KOPT-K1 (cell line): ENCODE measurements around the gene GRM2.
A peak's percentile ranks its signal among the peaks of the same experiment; 100 is the strongest.

Source experiments
- H3K27ac ChIP-seq: fragments of 200-600 bp; sonication (generic); 2 replicates; pipeline ENCODE4 v1.5.1; 2016; ENCODE audit warnings: antibody characterized with exemption, mild to moderate bottlenecking, low read depth, low read length; ENCODE audit not compliant: poor library complexity, severe bottlenecking
- H3K36me3 ChIP-seq: fragments of 200-600 bp; sonication (generic); 2 replicates; pipeline ENCODE4 v1.5.1; 2017; ENCODE audit warnings: antibody characterized with exemption, mild to moderate bottlenecking, low read length, moderate library complexity; ENCODE audit not compliant: insufficient read depth
- H3K9me3 ChIP-seq: fragments of 200-600 bp; sonication (generic); 2 replicates; pipeline ENCODE4 v1.5.1; 2017; ENCODE audit warnings: antibody characterized with exemption, low read length, mild to moderate bottlenecking; ENCODE audit not compliant: insufficient read depth, poor library complexity, severe bottlenecking

GRM2 gene

DNA sequence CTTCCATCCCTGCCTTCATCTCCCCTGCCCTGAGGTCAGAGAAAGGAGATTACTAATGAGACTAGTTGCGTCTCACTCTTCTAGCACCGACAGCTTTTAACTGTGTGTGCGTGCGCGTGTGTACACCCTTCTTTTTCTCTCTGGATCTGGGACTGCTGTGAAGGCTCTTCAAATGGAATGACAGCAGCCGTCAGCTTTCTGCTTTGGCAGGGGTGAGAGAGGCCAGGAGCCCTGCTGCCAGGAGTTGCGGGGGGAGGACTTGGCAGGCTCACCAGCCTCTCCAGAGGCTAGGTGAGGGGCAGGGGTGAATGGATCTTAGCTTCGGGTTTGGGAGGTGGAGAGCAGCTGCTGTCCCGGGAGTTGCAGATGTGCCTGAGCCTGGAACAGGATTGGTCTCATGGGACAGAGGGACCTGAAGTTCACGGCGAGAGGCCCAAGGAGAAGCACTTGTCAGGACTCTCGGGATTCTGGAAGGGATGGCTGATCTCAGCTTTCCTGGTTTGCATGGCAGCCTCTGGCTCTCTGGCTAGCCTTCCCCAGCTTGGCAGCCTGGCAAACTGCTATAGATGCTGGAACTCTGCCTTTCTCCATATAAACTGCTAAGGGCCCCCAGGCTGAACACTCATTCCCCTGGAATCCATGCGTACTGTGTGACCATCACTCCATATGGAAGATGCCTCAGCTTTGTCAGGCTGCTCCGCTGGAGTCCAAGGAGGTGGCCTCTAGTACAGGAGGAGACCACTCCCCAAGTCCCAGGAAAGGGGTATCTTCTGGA, 19.2 kb upstream of the GRM2 start:
- Histone ChIP-seq H3K36me3 (peaks cover 90% of the 10 kb centered on the region), H3K9me3 (no peaks in the 10 kb centered on the region), H3K27ac (peak overlapping the region; percentile 65)

DNA sequence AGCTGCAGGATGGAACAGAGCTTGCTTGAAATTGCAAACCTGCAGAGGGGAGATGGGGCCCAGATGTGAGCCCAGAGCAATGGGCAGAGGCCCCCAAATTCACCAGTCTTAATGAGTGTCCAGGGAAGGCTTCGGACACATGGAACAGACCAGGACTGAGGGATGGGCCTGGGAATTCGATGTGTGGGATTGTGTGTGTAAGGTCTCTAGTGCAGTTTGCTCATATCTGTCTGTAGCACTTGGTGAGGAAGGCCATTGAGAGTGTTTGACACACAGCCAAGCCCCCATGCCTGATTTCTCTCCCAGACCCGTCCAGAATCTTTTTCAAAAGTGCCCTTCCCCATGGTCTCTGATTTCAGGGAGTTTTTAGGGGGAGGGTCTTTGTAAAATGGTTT, 18.7 kb upstream of the GRM2 start:
- Histone ChIP-seq H3K27ac (no peak overlapping the region), H3K36me3 (peaks cover 90% of the 10 kb centered on the region), H3K9me3 (no peaks in the 10 kb centered on the region)

DNA sequence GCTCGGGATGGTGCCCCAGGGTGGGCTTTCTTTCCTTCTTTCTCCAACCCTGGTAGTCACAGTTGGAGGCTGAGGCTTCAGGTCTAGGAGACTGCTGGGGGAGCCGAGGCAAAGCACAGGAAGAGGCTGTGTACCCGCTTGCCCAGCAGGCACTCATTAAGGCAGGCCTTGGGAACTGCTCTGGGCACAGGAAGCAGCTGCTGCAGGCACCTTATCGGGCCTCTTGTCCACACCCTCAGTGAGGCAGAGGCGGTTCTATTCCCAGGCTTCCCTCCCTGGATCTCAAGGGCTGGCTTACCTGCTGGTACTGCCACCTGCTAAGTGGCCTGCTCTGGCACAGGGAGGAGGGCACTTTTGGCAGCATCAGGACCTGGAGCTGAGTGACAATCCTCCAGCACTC, 15.8 kb upstream of the GRM2 start:
- Histone ChIP-seq H3K36me3 (peaks cover 86% of the 10 kb centered on the region), H3K27ac (no peak overlapping the region), H3K9me3 (no peaks in the 10 kb centered on the region)

DNA sequence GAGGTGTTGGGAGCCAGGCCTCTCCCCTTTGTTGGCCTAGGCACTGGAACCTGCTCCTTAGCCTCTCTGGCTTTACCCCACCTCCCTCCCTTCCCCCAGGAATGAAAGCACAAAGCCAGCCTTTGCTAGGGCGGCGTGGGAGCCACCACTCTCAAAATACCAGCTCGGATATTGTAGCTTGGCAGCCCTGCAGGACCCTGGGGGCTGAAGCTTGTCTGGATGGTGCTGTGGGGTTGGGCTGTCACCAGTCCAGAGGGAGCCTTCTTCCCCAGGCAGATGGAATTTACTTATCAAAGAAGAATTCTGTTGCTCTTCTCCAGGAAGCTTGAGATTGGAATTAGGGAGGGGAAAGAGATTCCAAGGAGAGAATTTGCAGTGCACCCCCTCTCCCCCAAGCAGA, 14.9 kb upstream of the GRM2 start:
- Histone ChIP-seq H3K27ac (no peak overlapping the region), H3K36me3 (peaks cover 94% of the 10 kb centered on the region), H3K9me3 (no peaks in the 10 kb centered on the region)

DNA sequence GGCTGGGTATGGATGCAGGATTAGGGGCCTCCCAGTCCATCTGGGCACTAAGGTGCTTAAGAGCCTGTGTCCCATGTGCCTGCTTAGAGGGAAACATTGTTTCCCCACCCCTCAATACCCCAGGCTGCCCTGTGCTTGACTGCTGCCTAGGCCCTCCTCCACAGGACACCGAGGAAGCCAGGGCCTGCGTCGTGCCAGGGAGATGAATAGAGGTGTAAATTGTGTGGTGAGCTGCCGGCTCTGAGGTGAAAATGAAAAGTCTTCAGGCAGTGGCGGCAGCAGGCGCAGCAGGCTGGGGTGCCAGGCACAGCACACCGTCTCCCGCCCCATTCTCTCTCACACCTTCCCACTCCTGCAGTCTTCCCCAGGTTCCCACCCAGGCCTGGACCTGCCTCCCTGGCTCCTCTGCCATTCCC, 13.9 kb upstream of the GRM2 start:
- no peak overlapping the region for H3K27ac ChIP-seq
- H3K9me3 ChIP-seq: no peaks in the 10 kb centered on the region
- H3K36me3 ChIP-seq: peaks cover 94% of the 10 kb centered on the region

DNA sequence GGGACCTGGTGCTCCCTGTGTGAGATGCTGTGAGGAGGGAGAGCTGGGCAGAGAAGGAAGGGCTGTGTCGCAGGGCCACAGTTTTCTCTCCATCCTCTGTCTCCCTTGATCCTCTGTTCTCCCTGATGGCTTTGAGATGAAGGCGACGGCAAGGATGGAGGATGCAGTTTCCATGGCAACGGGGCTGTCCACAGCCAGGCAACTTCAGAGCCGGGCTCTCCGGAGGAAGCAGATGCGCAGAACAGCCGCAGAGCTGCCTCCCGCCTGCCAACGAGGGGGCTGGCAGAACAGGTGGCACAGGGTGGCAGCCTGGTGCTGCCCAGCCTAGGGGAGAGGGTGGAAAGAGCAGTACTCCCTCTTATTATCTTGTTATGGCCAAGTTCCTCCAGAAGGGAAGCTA, 9.9 kb upstream of the GRM2 start:
- Histone ChIP-seq H3K27ac (no peak overlapping the region), H3K9me3 (no peaks in the 10 kb centered on the region), H3K36me3 (peaks cover 93% of the 10 kb centered on the region)

DNA sequence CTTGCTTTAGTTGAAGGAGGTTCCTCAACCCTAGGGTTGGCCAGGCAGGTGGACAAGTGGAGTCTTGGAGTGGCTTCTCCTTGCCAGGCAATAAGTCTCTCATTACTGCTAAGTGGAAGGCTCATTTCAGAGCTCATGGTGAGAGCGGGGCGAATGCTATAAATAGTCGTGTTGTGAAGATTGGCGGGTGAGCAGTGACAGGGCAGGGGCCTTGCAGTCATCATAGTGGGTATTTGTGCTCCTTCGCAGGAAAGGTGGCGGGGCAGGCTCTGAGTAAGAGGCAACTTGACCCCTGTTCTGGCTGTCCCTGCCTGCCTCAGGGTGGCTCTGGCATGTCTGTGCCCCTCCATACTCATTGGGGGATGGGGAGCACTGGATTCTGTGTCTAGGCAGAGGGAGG, 8.7 kb upstream of the GRM2 start:
- H3K36me3 ChIP-seq: peaks cover 92% of the 10 kb centered on the region

DNA sequence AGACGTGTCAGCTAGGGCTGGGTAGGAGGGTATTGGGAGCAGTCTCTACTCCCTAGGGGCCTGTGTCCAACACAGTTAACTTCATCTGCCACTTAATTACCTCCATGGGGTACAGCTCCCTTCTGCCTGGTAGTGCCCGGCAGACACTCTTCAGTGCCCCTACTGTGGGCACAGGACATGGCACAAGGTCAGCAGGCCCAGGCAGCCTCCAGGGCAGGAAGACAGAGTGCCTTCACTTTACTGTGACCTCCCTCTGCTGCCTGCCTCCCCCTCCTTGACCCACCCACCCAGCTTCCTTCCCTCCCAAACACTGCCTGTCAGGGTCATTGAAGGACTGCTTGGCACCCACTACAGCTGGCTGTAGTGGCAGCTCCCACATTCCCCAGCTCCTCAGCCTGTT, 6.5 kb upstream of the GRM2 start:
- peaks cover 96% of the 10 kb centered on the region for H3K36me3 ChIP-seq
- no peaks in the 10 kb centered on the region for H3K9me3 ChIP-seq
- no peak overlapping the region for H3K27ac ChIP-seq

More for the DNA sequence above, 8.7 kb upstream of the GRM2 start:
- Histone ChIP-seq H3K9me3 (no peaks in the 10 kb centered on the region), H3K27ac (no peak overlapping the region)

DNA sequence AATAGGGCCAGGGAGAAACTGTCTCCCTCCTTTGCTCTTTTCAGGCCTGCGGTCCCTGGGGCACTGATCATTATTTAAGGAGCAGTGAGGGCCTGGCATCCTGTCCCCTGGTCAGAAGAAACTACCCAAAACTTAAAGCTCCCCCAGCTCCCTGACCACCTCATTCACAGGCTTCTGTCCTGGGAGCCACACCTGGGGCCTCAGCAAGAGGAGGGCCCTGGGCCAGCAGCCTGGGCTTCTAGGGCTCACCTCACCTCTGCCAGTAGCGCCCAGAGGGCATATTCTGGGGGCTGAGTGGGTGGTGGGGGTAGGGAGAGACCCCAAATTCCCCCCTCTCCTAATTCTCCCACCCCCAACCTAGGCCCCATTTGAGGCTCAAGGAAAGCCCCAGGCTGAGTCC, 4.7 kb upstream of the GRM2 start:
- peaks cover 87% of the 10 kb centered on the region for H3K36me3 ChIP-seq

DNA sequence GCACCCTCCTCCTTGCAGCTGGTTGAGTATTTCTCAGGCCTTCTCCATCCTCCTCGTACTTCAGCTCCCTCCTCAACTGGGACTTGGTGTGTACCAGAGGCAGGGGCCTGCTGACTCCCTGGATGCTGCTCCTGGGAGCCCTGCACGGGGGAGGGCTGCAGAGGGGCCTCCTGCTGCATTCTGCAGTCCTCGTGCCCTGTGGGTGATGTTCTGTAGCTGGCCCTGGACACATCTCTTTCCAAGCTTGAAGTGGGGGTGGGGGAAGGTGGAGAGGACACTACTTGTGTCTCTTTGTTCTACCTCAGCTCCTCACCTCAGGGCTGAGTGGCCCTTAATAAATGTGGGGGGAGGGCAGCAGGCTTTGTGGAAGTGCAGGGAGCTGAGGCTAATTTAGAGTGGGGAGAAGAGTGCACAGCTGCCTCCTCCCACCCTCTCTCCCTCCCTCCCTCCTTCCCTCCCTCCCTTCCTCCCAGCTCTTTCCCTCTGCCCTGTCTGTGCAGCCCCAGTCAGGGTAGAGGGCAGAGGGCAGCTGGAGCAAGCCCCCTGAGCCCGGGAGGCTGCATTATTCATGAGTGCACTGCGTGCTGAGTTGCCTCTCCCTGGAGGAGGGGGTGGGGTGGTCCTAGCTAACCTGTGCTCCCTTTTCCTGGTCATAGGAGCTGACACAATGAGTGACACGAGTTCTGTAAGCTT, 3.7 kb upstream of the GRM2 start:
- H3K36me3 ChIP-seq: peaks cover 77% of the 10 kb centered on the region
- H3K27ac ChIP-seq: no peak overlapping the region
- no peaks in the 10 kb centered on the region for H3K9me3 ChIP-seq

More for the DNA sequence above, 4.7 kb upstream of the GRM2 start:
- Histone ChIP-seq H3K27ac (no peak overlapping the region), H3K9me3 (no peaks in the 10 kb centered on the region)

DNA sequence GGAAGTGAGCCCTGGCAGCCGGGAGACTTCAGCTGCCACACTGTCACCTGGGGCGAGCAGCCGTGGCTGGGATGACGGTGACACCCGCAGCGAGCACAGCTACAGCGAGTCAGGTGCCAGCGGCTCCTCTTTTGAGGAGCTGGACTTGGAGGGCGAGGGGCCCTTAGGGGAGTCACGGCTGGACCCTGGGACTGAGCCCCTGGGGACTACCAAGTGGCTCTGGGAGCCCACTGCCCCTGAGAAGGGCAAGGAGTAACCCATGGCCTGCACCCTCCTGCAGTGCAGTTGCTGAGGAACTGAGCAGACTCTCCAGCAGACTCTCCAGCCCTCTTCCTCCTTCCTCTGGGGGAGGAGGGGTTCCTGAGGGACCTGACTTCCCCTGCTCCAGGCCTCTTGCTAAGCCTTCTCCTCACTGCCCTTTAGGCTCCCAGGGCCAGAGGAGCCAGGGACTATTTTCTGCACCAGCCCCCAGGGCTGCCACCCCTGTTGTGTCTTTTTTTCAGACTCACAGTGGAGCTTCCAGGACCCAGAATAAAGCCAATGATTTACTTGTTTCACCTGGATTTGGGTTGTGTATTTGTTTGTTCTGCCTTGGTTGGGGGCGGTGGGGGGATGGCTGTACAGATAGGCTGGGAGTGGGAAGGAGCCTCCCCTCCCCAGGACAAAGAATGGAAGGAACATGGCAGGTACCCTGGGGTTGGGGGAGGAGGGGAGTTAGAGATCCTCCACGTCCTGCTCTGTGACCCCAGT, 2.9 kb upstream of the GRM2 start:
- H3K9me3 ChIP-seq: no peaks in the 10 kb centered on the region
- peaks cover 69% of the 10 kb centered on the region for H3K36me3 ChIP-seq
- H3K27ac ChIP-seq: no peak overlapping the region

DNA sequence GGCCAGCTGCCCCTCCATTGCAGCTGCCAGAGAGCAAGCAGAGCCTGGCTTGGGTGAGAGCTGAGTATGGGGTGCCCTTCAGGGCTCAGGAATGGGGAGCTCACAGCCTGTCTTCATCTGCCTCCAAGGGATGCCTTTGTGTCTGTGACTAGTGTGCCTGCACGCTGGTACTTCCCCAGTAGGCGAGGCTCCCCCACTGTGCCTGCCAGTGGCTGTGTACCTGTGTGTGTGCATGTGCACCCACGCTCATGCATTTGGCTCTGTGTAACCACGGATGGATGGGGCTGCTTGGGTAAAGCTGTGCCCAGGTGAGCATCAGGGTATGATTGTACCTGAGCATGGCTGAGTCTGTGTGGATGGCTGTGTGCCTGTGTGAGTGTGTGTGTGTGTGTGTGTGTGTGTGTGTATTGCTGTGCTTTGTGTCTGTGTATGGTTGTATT, 2.3 kb upstream of the GRM2 start:
- H3K36me3 ChIP-seq: peaks cover 63% of the 10 kb centered on the region
- no peaks in the 10 kb centered on the region for H3K9me3 ChIP-seq
- no peak overlapping the region for H3K27ac ChIP-seq

DNA sequence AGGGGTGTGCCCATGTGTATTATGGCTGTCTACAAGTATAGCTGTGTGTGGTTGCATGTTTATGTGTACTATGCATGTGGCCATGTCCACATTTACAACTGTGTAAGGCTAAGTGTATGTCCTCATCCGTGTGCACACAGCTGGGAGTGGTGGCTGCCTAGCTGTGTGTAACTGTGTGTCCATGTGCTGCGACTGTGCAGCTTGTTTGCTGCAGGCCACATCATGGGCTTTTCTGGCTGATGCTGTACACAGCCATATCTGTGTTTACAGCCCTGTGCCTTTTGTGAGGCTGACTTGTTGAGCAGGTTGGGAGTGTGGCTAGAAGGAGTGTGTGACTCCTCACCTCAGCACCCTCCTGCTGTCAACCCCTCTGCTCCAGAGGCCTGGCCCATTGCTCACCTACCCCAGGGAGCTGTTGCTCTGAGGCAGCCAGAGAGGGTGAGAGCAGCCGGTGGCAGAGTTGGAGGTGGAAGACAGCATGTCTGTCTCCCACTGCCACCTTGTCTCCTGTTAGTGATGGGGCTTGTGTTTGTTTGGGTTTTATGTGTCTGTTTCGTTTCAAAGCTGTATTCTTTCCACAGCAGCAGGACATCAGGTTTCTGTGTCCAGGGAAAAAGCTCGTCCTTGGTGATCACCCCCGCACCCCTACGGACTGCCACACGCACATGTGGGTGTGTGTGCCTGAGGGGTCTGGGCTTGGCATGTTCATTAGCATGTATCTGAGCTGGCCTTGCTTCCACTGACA, 1.4 kb upstream of the GRM2 start:
- H3K27ac ChIP-seq: no peak overlapping the region
- H3K9me3 ChIP-seq: no peaks in the 10 kb centered on the region
- peaks cover 54% of the 10 kb centered on the region for H3K36me3 ChIP-seq

DNA sequence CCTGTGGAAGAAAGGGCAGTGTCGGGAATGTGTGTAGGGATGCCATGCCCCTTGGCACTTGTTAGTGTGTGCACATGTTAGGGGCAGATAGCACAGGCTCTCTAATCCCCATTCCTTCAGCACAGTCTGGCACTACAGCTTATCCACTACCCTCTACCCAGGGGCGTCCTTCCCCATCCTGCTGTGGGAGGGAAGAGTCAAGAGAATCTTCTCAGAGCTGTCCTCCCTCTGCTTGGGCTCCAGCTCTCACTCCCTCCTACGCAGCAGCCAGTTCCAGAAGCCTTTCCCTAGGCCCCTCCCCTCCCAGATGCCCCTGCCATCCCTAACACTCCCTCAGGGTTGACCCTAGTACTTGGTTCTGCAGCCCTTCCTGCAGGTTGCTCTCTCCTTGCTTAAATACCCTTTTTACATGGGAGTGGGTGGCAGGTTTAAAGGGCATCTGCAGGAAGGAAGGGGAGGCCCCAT, 815 bp upstream of the GRM2 start:
- H3K36me3 ChIP-seq: peaks cover 49% of the 10 kb centered on the region
- no peaks in the 10 kb centered on the region for H3K9me3 ChIP-seq
- no peak overlapping the region for H3K27ac ChIP-seq
